MCF 10A (cell line): Measurements from ENCODE around the gene ARL8A. TPM values are rescaled to one million over a fixed set of nuclear protein-coding genes. Genes with fewer than 3 reads are reported as not detected.
"Not testable (repeated sequence)": the region's sequence is repeated elsewhere in the genome, so short reads cannot be mapped to it uniquely, and the experiment has no call there.

ENCODE experiments used
- BruUV-seq: library from RNA; stranded (reverse); fragments of 400-500 nt; replicated peaks from 2 replicates; lab custom pipeline; 2021; lab: Mats Ljungman, UMichigan
- CTCF ChIA-PET: fragments of 300-600 bp; sonication (Branson Sonifier 250); formaldehyde crosslinking; extraction: SDS; loops from one replicate; lab custom pipeline; 2021; ENCODE audit warnings: antibody characterized with exemption, inconsistent platforms; lab: Yijun Ruan, JAX
- POLR2A ChIA-PET: fragments of 300-600, 350-650 bp; sonication (Branson Sonifier 250); formaldehyde crosslinking; extraction: SDS; loops from one replicate; lab custom pipeline; 2020; ENCODE audit warnings: antibody characterized with exemption, inconsistent platforms; lab: Yijun Ruan, JAX
- DNase-seq: peaks from one replicate; pipeline ENCODE4 v3.0.0-alpha.2; 2018; ENCODE audit not compliant: unreplicated experiment
- H3K27ac Mint-ChIP-seq: one replicate; pipeline ENCODE4 v1.8.0; 2022; ENCODE audit warnings: mild to moderate bottlenecking, low read depth, mixed read lengths; ENCODE audit not compliant: unreplicated experiment
- H3K27me3 Mint-ChIP-seq: one replicate; pipeline ENCODE4 v1.8.0; 2022; ENCODE audit warnings: mixed read lengths; ENCODE audit not compliant: insufficient read depth, unreplicated experiment
- H3K36me3 Mint-ChIP-seq: one replicate; pipeline ENCODE4 v1.8.0; 2022; ENCODE audit warnings: mild to moderate bottlenecking, moderate library complexity, mixed read lengths; ENCODE audit not compliant: insufficient read depth, unreplicated experiment
- H3K4me1 Mint-ChIP-seq: one replicate; pipeline ENCODE4 v1.8.0; 2022; ENCODE audit warnings: mixed read lengths; ENCODE audit not compliant: insufficient read depth, unreplicated experiment
- H3K4me3 Mint-ChIP-seq: one replicate; pipeline ENCODE4 v1.8.0; 2022; ENCODE audit warnings: mild to moderate bottlenecking, moderate library complexity, mixed read lengths; ENCODE audit not compliant: unreplicated experiment
- H3K9me3 Mint-ChIP-seq: one replicate; pipeline ENCODE4 v1.8.0; 2022; ENCODE audit warnings: mixed read lengths; ENCODE audit not compliant: unreplicated experiment
- intact Hi-C: fragments of 100-400 bp; cut with micrococcal nuclease; formaldehyde crosslinking; loops from 2 replicates; pipeline ENCODE4 v1.14.1; 2022
- total RNA-seq: library from RNA; stranded (reverse); gene quantifications from 2 replicates; pipeline ENCODE4 v1.2.3, GENCODE V29; 2022
- TF ChIP-seq, protein P1 (sequence below): fragments of 200-600 bp; IDR thresholded peaks from one replicate; pipeline ENCODE4 v1.8.0; 2022; ENCODE audit warnings: antibody characterized with exemption, mild to moderate bottlenecking; ENCODE audit not compliant: unreplicated experiment

The ARL8A gene
- total RNA-seq, 1 experiment from 2014 or later, result 94.8 TPM

DNA sequence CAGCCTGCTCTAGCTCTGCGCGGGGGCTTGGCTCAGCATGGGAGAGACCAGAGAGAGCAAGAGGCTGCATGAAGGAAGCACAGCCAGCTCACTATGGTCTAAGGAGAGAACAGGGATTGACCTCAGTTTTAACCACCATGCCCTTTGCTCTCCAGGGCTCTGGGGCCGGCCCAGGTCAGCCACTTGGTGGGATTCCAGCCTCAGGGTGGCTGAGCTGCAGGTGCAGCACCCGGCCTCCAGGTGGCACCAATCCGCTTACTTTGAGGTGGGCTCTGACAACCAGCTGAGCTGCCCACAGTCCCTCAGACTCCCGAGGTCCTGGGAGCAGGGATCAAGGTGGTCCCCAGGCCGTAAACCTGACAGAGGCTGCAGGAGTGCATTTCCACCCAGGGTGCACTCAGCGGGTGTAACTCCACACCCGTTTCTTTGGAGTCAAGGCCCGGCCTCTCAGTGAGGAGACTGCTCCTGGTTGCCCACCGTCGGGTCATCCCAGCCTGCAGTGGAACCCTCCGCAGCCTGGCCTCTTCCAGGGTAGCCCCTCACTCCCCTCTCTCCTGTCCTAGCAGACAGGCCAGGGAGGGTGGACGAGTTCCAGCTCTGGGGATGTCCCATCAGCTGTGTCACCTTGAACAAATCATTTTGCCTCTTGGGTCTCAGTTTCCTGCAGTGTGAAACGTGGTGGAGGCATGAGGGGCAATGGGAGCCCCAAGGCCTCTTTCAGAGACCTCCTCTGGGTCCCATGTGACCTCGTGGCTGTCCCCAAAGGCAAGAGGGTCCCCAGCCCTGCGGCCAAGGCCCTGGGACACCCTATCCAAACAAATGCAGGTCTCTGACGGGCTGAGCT is 48.5 kb upstream of the ARL8A start:
- ChIA-PET CTCF (interaction anchor here (0.6 to 21.3 kb wide), 65 partner anchors 8 to 874 kb away, joined by 3 to 954 read pairs (median 5); partner anchors contain the start of genes PPP1R12B and UBE2T), POLR2A (interaction anchor here (0.6 to 1.8 kb wide), 10 partner anchors 10 to 142 kb away, joined by 3 to 9 read pairs (median 4); no protein-coding TSS in a partner anchor)
- H3K36me3 Mint-ChIP-seq, result no peaks in the 10 kb centered on the region
- H3K27me3 Mint-ChIP-seq, result peaks cover 38% of the 10 kb centered on the region
- DNase-seq, result peak; percentile 72
- no peak overlapping the region for H3K4me3 Mint-ChIP-seq
- no peak overlapping the region for H3K27ac Mint-ChIP-seq
- TF ChIP-seq, protein P1, sequence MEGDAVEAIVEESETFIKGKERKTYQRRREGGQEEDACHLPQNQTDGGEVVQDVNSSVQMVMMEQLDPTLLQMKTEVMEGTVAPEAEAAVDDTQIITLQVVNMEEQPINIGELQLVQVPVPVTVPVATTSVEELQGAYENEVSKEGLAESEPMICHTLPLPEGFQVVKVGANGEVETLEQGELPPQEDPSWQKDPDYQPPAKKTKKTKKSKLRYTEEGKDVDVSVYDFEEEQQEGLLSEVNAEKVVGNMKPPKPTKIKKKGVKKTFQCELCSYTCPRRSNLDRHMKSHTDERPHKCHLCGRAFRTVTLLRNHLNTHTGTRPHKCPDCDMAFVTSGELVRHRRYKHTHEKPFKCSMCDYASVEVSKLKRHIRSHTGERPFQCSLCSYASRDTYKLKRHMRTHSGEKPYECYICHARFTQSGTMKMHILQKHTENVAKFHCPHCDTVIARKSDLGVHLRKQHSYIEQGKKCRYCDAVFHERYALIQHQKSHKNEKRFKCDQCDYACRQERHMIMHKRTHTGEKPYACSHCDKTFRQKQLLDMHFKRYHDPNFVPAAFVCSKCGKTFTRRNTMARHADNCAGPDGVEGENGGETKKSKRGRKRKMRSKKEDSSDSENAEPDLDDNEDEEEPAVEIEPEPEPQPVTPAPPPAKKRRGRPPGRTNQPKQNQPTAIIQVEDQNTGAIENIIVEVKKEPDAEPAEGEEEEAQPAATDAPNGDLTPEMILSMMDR, result peak; percentile 99
- peaks cover under 1% of the 10 kb centered on the region for H3K4me1 Mint-ChIP-seq
- intact Hi-C loops, result loop anchor here (1.0 to 2.0 kb wide), 3 partner anchors 43 to 122 kb away; no protein-coding TSS in a partner anchor
- BruUV-seq, result no TSS peak
- H3K9me3 Mint-ChIP-seq, result no peaks in the 10 kb centered on the region

DNA sequence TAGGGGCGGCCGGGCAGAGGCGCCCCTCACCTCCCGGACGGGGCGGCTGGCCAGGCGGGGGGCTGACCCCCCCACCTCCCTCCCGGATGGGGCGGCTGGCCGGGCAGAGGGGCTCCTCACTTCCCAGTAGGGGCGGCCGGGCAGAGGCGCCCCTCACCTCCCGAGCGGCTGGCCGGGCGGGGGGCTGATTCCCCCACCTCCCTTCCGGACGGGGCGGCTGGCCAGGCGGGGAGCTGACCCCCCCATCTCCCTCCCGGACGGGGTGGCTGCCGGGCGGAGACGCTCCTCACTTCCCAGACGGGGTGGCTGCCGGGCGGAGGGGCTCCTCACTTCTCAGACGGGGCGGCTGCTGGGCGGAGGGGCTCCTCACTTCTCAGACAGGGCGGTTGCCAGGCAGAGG is 46.9 kb upstream of the ARL8A start:
- intact Hi-C loops, BruUV-seq, H3K36me3 Mint-ChIP-seq, POLR2A ChIA-PET, DNase-seq, H3K27ac Mint-ChIP-seq, H3K4me3 Mint-ChIP-seq, H3K9me3 Mint-ChIP-seq, H3K4me1 Mint-ChIP-seq: not testable (repeated sequence)
- CTCF ChIA-PET, result interaction anchor here (3.0 to 21.3 kb wide), 4 partner anchors 8 to 132 kb away, joined by 33 to 954 read pairs (median 48); no protein-coding TSS in a partner anchor
- peaks cover 51% of the 10 kb centered on the region for H3K27me3 Mint-ChIP-seq

DNA sequence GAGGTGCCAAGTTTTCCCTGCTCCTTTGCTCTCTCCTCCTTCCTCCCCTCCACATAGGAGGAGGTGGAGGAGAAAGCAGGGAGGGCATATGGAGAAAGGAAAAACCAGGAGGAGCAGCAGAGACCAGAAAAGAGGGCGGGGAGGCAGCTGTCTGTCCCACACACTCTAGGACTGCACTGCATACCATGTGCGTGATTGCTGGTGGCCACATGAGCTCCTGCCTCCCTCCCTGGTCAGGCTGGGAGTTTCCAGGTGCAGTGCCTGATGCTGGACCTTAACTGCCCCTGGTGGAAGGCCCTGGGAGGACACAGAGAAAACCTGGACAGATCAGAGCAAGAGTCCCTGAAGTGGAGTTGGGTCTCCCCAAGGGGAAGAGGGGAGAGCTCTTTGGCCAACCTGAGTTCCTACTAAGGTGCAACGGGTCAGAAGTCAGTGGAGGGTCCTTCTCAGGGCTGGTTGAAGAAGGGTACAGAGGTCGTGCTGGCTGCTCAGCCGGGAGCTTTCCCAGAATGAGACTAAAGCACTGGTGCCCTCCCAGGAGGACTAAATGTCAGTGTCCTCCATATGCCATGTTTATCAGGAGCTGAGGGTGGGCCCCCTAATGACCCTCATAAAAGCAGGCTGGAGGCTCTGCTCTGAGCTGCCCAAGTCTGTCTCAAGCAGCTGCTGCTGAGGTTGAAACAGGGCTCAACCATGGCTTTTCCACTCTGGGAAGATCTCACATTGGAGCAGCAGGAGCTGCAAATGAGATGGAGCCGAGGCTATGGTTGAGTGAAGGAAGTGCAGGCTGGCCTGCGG is 45.6 kb upstream of the ARL8A start:
- peaks cover 5% of the 10 kb centered on the region for H3K36me3 Mint-ChIP-seq
- intact Hi-C loops, result loop anchor here (1.0 to 10.0 kb wide), 2 partner anchors 125 to 255 kb away; no protein-coding TSS in a partner anchor
- H3K9me3 Mint-ChIP-seq, result no peaks in the 10 kb centered on the region
- no peak overlapping the region for H3K4me3 Mint-ChIP-seq
- BruUV-seq, result no TSS peak
- peaks cover 49% of the 10 kb centered on the region for H3K27me3 Mint-ChIP-seq
- ChIA-PET POLR2A (interaction anchor here (0.6 to 2.7 kb wide), 10 partner anchors 7 to 152 kb away, joined by 3 to 11 read pairs (median 3); partner anchors contain the start of gene UBE2T), CTCF (interaction anchor here (0.6 to 21.3 kb wide), 62 partner anchors 10 to 1341 kb away, joined by 3 to 954 read pairs (median 5); partner anchors contain the start of genes PTPN7 and UBE2T)
- TF ChIP-seq, protein P1, result peak; percentile 31
- DNase-seq, result peak; percentile 51
- H3K27ac Mint-ChIP-seq, result no peak overlapping the region
- H3K4me1 Mint-ChIP-seq, result peaks cover under 1% of the 10 kb centered on the region

DNA sequence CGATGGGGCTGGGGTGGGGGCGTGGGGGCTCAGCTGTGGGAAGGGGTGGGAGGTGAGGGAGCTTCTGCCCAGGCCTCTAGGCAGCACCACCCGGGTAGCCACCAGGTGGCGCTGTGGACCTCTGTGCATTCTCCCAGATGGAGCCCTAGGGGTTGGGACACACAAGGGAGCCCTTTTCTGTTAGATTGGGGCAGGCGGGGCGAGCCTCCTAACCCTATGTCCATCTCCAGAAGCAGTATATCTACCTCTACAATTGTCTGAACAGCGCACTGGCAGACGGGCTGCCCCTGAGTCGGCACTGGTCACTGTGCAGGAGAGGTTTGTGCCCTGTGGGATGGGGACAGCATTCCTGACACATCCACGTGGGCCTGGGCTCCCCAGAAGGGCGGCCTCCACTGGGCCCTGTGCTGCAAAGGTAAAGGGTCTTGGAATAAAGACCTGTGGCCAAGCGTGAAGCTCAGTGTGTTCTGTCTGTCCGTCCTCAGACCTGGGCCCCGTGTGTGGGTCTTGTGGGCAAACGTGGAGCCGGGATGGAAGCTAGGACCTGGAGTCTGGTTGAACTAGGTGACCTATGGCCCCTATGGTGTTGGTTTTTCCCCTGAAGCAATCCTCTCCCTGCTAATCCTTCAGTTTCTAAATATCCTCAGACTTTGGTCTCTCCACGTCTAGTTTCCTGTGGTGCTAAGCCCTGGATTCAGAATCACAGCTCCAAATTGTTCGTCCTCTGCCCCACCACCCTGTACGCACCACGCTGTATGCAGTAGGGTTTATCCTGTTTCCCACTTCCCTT is 44.7 kb upstream of the ARL8A start:
- TF ChIP-seq, protein P1, result peak; percentile 99
- Mint-ChIP-seq H3K9me3 (no peaks in the 10 kb centered on the region), H3K36me3 (peaks cover 5% of the 10 kb centered on the region), H3K4me1 (peaks cover 6% of the 10 kb centered on the region), H3K4me3 (no peak overlapping the region), H3K27me3 (peaks cover 46% of the 10 kb centered on the region), H3K27ac (no peak overlapping the region)
- no TSS peak for BruUV-seq
- ChIA-PET POLR2A (interaction anchor here (0.6 to 2.7 kb wide), 10 partner anchors 8 to 641 kb away, joined by 3 to 11 read pairs (median 3); no protein-coding TSS in a partner anchor), CTCF (interaction anchor here (0.6 to 21.3 kb wide), 65 partner anchors 10 to 1342 kb away, joined by 3 to 954 read pairs (median 5); partner anchors contain the start of genes PTPN7 and UBE2T)
- intact Hi-C loops, result loop anchor here (1.0 to 10.0 kb wide), 2 partner anchors 126 to 256 kb away; no protein-coding TSS in a partner anchor
- peak; percentile 87 for DNase-seq
